ENCODE results near the gene SLC38A9.

DNA sequence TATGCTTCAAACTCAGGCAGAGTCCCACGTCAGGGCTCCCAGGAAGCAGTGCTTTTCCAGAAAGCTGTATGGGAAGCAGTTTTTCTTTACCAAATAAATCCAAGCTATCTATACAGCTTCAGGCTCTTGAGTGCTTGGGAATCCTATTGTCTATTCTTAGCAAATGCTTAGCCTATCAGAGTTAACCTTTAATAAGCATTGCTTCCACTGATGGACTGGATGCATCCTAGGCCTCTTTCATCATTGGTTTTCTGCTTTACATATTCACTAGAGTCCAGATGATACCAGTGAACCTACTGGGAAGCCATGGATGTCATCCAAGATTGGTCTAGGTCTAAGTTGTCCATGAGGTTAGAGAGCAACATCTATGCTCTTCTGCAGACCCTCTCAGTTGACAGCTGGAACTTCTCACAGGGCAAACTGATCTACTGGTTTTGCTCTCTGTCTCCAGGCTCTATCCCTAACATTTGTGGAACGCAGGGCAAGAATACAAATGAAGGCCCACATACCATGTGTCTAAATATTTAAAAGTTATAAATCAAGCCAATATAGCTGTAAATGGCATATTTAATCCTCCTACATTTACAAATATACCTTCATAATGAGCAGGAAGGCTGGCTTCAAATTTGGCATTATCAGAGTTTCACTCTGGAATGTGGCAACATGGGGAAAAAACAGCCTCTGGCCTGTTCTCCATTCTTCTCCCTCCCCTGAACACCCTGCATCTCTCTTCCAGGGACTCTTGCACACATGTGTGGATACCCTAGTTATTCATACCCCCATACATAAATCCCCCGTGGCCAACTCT lies 127.5 kb downstream of the SLC38A9 start:
- TF ChIP-seq CTCF (IDR thresholded peaks at IDR 0.05; ENCODE audit: low read depth, low read length), result no peak
- no peak for TF ChIP-seq POLR2A (IDR thresholded peaks at IDR 0.05; ENCODE audit: extremely low read depth, insufficient read length)

All from NB4 (cell line).